HepG2 (cell line): ENCODE measurements around the gene TTC38. TPM values are rescaled to one million over a fixed set of nuclear protein-coding genes. Genes with fewer than 3 reads are reported as not detected.
A peak's percentile ranks its signal among the peaks of the same experiment; 100 is the strongest.

Experiments
- FUBP1 ChIP-seq: sonication (generic); formaldehyde crosslinking; IDR thresholded peaks from 2 replicates; pipeline ENCODE4 v1.5.1; 2020; ENCODE audit warnings: missing genetic modification reagents, mild to moderate bottlenecking, borderline replicate concordance
- IRX3 ChIP-seq: sonication (generic); formaldehyde crosslinking; IDR thresholded peaks from 2 replicates; pipeline ENCODE4 v1.8.1; 2023; ENCODE audit warnings: mild to moderate bottlenecking, low read depth, missing genetic modification reagents, borderline replicate concordance
- JUND ChIP-seq: sonication (generic); formaldehyde crosslinking; IDR thresholded peaks from 2 replicates; pipeline ENCODE4 v1.8.0; 2022; ENCODE audit warnings: mild to moderate bottlenecking, missing genetic modification reagents
- KLF15 ChIP-seq: sonication (generic); formaldehyde crosslinking; IDR thresholded peaks from 2 replicates; pipeline ENCODE4 v1.8.1; 2023; ENCODE audit warnings: borderline replicate concordance, mild to moderate bottlenecking, inconsistent platforms, missing genetic modification reagents, mixed read lengths
- ZBTB10 ChIP-seq: sonication (generic); formaldehyde crosslinking; IDR thresholded peaks from 2 replicates; pipeline ENCODE4 v1.4.0; 2020; ENCODE audit warnings: missing genetic modification reagents, borderline replicate concordance
- ZC3H4 ChIP-seq: sonication (generic); formaldehyde crosslinking; IDR thresholded peaks from 2 replicates; pipeline ENCODE4 v1.4.0; 2020; ENCODE audit warnings: missing genetic modification reagents, borderline replicate concordance
- ZFP41 ChIP-seq: sonication (generic); formaldehyde crosslinking; IDR thresholded peaks from 2 replicates; pipeline ENCODE4 v1.4.0; 2020; ENCODE audit warnings: mild to moderate bottlenecking, missing genetic modification reagents, borderline replicate concordance
- ZNF205 ChIP-seq: IDR thresholded peaks from 2 replicates; pipeline ENCODE4 v1.6.1; 2018; ENCODE audit warnings: missing biosample characterization, missing genetic modification reagents
- ZSCAN21 ChIP-seq: sonication (generic); formaldehyde crosslinking; IDR thresholded peaks from 2 replicates; pipeline ENCODE4 v1.8.0; 2022; ENCODE audit warnings: mild to moderate bottlenecking, missing genetic modification reagents, moderate library complexity, borderline replicate concordance
- polyA plus RNA-seq, 8 experiments: library from polyadenylated mRNA; depleted of rRNA in 3 of 8; stranded (reverse) in 7 of 8; unstranded in 1 of 8; fragments of >200 nt; fragmentation: Illumina TruSeq in 4 of 8; extraction: Trizol in 4 of 8; gene quantifications; 2 replicates each; pipeline versions ENCODE4 v1.2.1 to v1.2.3, GENCODE V29; 2011 to 2016; ENCODE audit warnings: low read depth in 4 of 8, missing spikeins in 1 of 8, mixed read lengths in 1 of 8; ENCODE audit not compliant: insufficient read depth in 1 of 8
- total RNA-seq, 5 experiments: library from RNA; depleted of rRNA; stranded (reverse); fragments of >200 nt; fragmentation: Illumina TruSeq; extraction: Trizol; gene quantifications; 2 replicates each; pipeline ENCODE4 v1.2.3, GENCODE V29; 2016; ENCODE audit warnings: low read depth in 1 of 5
- TF ChIP-seq, protein P1 (sequence below): sonication (generic); formaldehyde crosslinking; IDR thresholded peaks from 2 replicates; pipeline ENCODE4 v1.4.0; 2020; ENCODE audit warnings: missing genetic modification reagents
- TF ChIP-seq, protein P2 (sequence below): sonication (generic); formaldehyde crosslinking; IDR thresholded peaks from 2 replicates; pipeline ENCODE4 v1.5.0; 2020; ENCODE audit warnings: mild to moderate bottlenecking, low read depth, missing genetic modification reagents, borderline replicate concordance
- TF ChIP-seq, protein P3 (sequence below): sonication (generic); formaldehyde crosslinking; IDR thresholded peaks from 2 replicates; pipeline ENCODE4 v1.8.0; 2023; ENCODE audit warnings: mild to moderate bottlenecking, missing genetic modification reagents

TTC38 gene
- total and polyA plus RNA-seq, 2 of the 13 experiments (the other 11 are each of a cell fraction or from before 2014, with no cell fraction given) = 101 to 105 TPM

DNA sequence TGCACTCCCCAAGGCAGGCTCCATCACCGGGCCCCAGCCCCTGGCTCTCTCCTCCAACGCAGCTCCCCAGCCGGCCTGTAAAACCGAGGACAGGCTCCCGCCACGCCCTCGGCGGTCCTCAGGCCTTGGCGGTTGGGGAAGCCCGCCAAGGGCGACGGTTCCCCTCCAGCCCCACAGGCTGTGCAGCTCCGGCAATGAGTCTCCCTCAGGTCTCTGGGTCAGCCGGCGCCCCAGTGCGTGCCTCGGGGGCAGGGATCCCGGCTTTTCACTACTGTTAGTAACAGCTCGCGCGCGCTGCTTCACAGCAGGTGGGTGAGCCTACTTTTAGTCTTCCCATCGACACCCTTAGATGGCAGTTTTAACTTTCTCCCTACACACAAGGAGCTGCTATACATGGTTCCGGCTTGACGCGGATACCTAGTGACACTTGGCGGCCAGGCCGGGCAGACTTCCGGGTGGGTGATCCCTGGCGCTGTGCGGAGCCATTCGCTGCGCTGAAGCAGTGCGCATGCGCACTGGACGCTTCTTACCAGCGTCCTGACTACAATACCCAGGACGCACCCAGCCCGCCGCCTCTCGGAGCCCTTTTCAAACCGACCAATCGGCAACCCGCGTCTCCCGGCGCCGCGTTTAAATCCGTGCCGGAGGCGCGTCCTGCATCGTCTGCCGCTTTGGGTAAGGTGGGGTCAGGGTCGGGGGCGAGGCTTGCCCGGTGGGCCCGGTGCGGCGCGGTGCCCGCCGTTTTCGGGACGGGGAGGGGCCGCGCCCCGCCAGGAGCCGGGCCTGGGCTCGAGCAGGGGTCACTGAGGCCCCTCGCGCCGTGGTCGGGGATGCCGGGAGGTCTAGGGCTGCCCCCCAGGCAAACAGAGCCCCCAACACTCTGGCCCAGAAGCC lies 28.7 kb downstream of the TTC38 start, which contains the start of gene GTSE1 (continued):
- 0 out of 2 replicates have a peak, but pooled peaks have one; percentile 23 for TF ChIP-seq ZBTB10 (CRISPR knock-in tag)
- TF ChIP-seq FUBP1 (CRISPR knock-in tag) = 0 out of 2 replicates have a peak, but pooled peaks have one; percentile 26
- TF ChIP-seq ZNF205 (CRISPR knock-in tag) = peak; percentile 49; the same call in 1 of the 2 replicates
- TF ChIP-seq, protein P1, sequence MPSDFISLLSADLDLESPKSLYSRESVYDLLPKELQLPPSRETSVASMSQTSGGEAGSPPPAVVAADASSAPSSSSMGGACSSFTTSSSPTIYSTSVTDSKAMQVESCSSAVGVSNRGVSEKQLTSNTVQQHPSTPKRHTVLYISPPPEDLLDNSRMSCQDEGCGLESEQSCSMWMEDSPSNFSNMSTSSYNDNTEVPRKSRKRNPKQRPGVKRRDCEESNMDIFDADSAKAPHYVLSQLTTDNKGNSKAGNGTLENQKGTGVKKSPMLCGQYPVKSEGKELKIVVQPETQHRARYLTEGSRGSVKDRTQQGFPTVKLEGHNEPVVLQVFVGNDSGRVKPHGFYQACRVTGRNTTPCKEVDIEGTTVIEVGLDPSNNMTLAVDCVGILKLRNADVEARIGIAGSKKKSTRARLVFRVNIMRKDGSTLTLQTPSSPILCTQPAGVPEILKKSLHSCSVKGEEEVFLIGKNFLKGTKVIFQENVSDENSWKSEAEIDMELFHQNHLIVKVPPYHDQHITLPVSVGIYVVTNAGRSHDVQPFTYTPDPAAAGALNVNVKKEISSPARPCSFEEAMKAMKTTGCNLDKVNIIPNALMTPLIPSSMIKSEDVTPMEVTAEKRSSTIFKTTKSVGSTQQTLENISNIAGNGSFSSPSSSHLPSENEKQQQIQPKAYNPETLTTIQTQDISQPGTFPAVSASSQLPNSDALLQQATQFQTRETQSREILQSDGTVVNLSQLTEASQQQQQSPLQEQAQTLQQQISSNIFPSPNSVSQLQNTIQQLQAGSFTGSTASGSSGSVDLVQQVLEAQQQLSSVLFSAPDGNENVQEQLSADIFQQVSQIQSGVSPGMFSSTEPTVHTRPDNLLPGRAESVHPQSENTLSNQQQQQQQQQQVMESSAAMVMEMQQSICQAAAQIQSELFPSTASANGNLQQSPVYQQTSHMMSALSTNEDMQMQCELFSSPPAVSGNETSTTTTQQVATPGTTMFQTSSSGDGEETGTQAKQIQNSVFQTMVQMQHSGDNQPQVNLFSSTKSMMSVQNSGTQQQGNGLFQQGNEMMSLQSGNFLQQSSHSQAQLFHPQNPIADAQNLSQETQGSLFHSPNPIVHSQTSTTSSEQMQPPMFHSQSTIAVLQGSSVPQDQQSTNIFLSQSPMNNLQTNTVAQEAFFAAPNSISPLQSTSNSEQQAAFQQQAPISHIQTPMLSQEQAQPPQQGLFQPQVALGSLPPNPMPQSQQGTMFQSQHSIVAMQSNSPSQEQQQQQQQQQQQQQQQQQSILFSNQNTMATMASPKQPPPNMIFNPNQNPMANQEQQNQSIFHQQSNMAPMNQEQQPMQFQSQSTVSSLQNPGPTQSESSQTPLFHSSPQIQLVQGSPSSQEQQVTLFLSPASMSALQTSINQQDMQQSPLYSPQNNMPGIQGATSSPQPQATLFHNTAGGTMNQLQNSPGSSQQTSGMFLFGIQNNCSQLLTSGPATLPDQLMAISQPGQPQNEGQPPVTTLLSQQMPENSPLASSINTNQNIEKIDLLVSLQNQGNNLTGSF = 0 out of 2 replicates have a peak, but pooled peaks have one; percentile 22
- no peak for TF ChIP-seq ZC3H4
- no peak for TF ChIP-seq ZFP41
- TF ChIP-seq, protein P2, sequence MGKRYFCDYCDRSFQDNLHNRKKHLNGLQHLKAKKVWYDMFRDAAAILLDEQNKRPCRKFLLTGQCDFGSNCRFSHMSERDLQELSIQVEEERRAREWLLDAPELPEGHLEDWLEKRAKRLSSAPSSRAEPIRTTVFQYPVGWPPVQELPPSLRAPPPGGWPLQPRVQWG = no peak
- TF ChIP-seq ZSCAN21 (CRISPR knock-in tag) = peak; percentile 98
- no peak for TF ChIP-seq JUND (CRISPR knock-in tag)
- TF ChIP-seq IRX3 (CRISPR knock-in tag) = peak; percentile 97
- 0 out of 2 replicates have a peak, but pooled peaks have one; percentile 34 for TF ChIP-seq KLF15 (CRISPR knock-in tag)
- TF ChIP-seq, protein P3, sequence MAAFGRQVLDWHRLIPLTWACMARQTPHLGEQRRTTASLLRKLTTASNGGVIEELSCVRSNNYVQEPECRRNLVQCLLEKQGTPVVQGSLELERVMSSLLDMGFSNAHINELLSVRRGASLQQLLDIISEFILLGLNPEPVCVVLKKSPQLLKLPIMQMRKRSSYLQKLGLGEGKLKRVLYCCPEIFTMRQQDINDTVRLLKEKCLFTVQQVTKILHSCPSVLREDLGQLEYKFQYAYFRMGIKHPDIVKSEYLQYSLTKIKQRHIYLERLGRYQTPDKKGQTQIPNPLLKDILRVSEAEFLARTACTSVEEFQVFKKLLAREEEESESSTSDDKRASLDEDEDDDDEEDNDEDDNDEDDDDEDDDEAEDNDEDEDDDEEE (CRISPR knock-in tag) = peak; percentile 65; the same call in 1 of the 2 replicates
